ENCODE results near the gene MEF2A.

Gene MEF2A

GRCh38 chr15:99571299-99571698 lies 5.5 kb downstream of the MEF2A start:
- H3K4me1 ChIP-seq: peaks cover 0 to 66% (median 18%) of the 10 kb centered on the region in 4 donors
- TF ChIP-seq, protein P1, sequence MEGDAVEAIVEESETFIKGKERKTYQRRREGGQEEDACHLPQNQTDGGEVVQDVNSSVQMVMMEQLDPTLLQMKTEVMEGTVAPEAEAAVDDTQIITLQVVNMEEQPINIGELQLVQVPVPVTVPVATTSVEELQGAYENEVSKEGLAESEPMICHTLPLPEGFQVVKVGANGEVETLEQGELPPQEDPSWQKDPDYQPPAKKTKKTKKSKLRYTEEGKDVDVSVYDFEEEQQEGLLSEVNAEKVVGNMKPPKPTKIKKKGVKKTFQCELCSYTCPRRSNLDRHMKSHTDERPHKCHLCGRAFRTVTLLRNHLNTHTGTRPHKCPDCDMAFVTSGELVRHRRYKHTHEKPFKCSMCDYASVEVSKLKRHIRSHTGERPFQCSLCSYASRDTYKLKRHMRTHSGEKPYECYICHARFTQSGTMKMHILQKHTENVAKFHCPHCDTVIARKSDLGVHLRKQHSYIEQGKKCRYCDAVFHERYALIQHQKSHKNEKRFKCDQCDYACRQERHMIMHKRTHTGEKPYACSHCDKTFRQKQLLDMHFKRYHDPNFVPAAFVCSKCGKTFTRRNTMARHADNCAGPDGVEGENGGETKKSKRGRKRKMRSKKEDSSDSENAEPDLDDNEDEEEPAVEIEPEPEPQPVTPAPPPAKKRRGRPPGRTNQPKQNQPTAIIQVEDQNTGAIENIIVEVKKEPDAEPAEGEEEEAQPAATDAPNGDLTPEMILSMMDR (IDR thresholded peaks at IDR 0.05): no peak
- DNase-seq: no peak
- no peaks in the 10 kb centered on the region for H3K36me3 ChIP-seq
- peak overlapping the region; percentile 28 to 54 for H3K27ac ChIP-seq
- no peaks in the 10 kb centered on the region for H3K27me3 ChIP-seq
- no peaks in the 10 kb centered on the region for H3K9me3 ChIP-seq
- H3K4me3 ChIP-seq: no peak overlapping the region
- intact Hi-C loops (cut with DNase I; ENCODE audit: low total_unique reads): no loop called here

- TF ChIP-seq, protein P1 (IDR thresholded peaks at IDR 0.05): no peak
- Histone ChIP-seq H3K27me3 (no peaks in the 10 kb centered on the region), H3K9me3 (no peaks in the 10 kb centered on the region), H3K4me3 (no peak overlapping the region), H3K36me3 (no peaks in the 10 kb centered on the region), H3K27ac (no peak overlapping the region), H3K4me1 (peaks cover 0 to 70% (median 16%) of the 10 kb centered on the region in 4 donors)
- intact Hi-C loops (cut with DNase I; ENCODE audit: low total_unique reads): no loop called here
- DNase-seq: no peak
Observed at GRCh38 chr15:99574048-99574447, 8.3 kb downstream of the MEF2A start.

DNA sequence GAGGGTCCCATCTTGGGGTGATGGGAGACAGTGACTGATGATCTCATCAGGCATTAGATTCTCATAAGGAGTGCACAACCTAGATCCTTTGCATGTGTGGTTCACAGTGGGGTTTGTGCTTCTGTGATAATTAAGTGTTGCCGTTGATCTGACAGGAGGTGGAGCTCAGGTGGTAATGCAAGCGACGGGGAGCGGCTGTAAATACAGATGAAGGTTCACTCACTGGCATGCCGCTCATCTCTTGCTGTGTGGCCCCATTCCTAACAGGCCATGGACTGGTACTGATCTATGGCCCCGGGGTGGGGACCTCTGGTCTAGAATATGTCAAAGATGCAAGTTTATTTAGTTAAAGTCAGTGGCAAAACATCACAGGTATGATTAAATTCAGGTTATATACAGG lies 8.7 kb downstream of the MEF2A start:
- no peak for DNase-seq
- Histone ChIP-seq H3K27me3 (no peaks in the 10 kb centered on the region), H3K4me1 (peaks cover 0 to 70% (median 20%) of the 10 kb centered on the region in 4 donors), H3K9me3 (no peaks in the 10 kb centered on the region), H3K36me3 (no peaks in the 10 kb centered on the region), H3K27ac (no peak overlapping the region), H3K4me3 (no peak overlapping the region)
- intact Hi-C loops (cut with DNase I; ENCODE audit: low total_unique reads): no loop called here
- TF ChIP-seq, protein P1 (IDR thresholded peaks at IDR 0.05): no peak

DNA sequence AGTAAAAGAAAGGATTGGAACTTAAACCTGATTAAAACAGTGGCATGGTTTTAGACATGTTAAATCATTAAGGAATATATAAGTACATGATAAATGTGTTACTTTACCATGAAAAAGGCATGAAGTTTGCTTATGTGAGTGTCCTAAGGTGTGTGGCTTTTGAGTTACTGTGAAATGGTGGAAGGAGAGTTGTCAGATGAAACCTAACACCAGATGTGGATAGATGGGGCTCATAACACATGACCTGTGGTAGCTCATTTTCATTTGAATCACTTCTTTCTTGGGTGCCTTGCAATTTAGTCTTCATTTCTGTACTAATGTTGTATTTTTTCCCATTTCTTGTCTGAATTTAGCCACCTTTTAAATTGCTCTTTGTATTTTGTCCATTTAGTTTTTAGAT lies 13.0 kb downstream of the MEF2A start:
- DNase-seq: no peak
- TF ChIP-seq, protein P1 (IDR thresholded peaks at IDR 0.05): no peak
- peak overlapping the region in 1 of 2 donors; percentile 16 for H3K27ac ChIP-seq
- peaks cover 0 to 68% (median 22%) of the 10 kb centered on the region in 4 donors for H3K4me1 ChIP-seq
- H3K36me3 ChIP-seq: no peaks in the 10 kb centered on the region
- no peaks in the 10 kb centered on the region for H3K9me3 ChIP-seq
- H3K4me3 ChIP-seq: no peak overlapping the region
- intact Hi-C loops (cut with DNase I; ENCODE audit: low total_unique reads): loop anchor here (5.0 kb wide), 1 partner anchor 1587 kb away; no protein-coding TSS in a partner anchor
- no peaks in the 10 kb centered on the region for H3K27me3 ChIP-seq

- Histone ChIP-seq H3K4me1 (peaks cover 0 to 57% (median 22%) of the 10 kb centered on the region in 4 donors), H3K36me3 (no peaks in the 10 kb centered on the region), H3K27ac (no peak overlapping the region), H3K9me3 (no peaks in the 10 kb centered on the region), H3K27me3 (no peaks in the 10 kb centered on the region), H3K4me3 (no peak overlapping the region)
- no peak for DNase-seq
- intact Hi-C loops (cut with DNase I; ENCODE audit: low total_unique reads): no loop called here
- TF ChIP-seq, protein P1 (IDR thresholded peaks at IDR 0.05): no peak
Observed at GRCh38 chr15:99580076-99580475, 14.3 kb downstream of the MEF2A start.

DNA sequence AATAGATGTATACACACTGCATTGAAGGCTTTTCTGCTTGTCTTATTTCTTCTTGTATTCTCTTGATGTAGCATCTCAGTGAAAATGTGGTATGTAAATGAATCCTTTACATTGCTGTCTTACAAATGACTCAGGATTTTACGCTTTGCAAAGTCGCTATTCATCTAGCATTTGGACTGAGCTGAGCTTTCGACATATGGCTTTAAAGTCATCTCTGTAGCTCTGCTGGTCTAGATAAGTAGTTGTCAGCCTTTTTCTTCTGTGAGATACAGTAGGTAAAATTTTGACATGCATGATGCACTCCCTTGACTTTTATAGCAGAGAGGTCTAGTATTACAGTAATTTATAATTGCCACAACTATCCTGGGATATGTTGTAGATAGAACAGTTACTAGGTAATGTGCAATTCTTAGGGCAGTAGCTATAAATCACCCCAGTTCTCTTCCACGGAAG lies 16.8 kb downstream of the MEF2A start:
- H3K9me3 ChIP-seq: peaks cover 0 to 15% (median 7%) of the 10 kb centered on the region in 3 donors
- no peak overlapping the region for H3K27ac ChIP-seq
- intact Hi-C loops (cut with DNase I; ENCODE audit: low total_unique reads): no loop called here
- no peak overlapping the region for H3K4me3 ChIP-seq
- no peaks in the 10 kb centered on the region for H3K27me3 ChIP-seq
- H3K4me1 ChIP-seq: peaks cover 0 to 57% (median 22%) of the 10 kb centered on the region in 4 donors
- no peak for DNase-seq
- H3K36me3 ChIP-seq: no peaks in the 10 kb centered on the region
- TF ChIP-seq, protein P1 (IDR thresholded peaks at IDR 0.05): no peak
